ENCODE data around the gene DMTF1.

GRCh38 chr7:87199241-87199640 lies 47.0 kb downstream of the DMTF1 start:
- TF ChIP-seq CTCF (IDR thresholded peaks at IDR 0.05) (no peak), ZFX (IDR thresholded peaks at IDR 0.05; ENCODE audit: borderline replicate concordance) (no peak)

All from 22Rv1 (cell line).